Adrenal gland (tissue), 5 donors: Measurements from ENCODE around the gene SLC39A1.

Source experiments
- POLR2A ChIP-seq, 2 donors: fragments of 450-650 bp; IDR thresholded peaks; one replicate each; pipeline ENCODE4 v1.6.1; 2017; ENCODE audit warnings: antibody characterized with exemption in 2 of 2, mild to moderate bottlenecking in 2 of 2, moderate library complexity in 1 of 2
- TF ChIP-seq, protein P1 (sequence below), 6 experiments: fragments of 450-650 bp in 4 of 6; fragments of 200-600 bp in 2 of 6; sonication (generic) in 1 of 6; IDR thresholded peaks; 1 replicate in 5 of 6; 2 replicates in 1 of 6; pipeline versions ENCODE4 v1.5.1 to v1.8.0; 2016 to 2021; ENCODE audit warnings: antibody characterized with exemption in 6 of 6, mild to moderate bottlenecking in 2 of 6, moderate library complexity in 1 of 6
- donor health status: DM: no; HTN: no; CAD: no.

GRCh38 chr1:153912349-153912748 lies 51.0 kb downstream of the SLC39A1 start:
- TF ChIP-seq, protein P1, sequence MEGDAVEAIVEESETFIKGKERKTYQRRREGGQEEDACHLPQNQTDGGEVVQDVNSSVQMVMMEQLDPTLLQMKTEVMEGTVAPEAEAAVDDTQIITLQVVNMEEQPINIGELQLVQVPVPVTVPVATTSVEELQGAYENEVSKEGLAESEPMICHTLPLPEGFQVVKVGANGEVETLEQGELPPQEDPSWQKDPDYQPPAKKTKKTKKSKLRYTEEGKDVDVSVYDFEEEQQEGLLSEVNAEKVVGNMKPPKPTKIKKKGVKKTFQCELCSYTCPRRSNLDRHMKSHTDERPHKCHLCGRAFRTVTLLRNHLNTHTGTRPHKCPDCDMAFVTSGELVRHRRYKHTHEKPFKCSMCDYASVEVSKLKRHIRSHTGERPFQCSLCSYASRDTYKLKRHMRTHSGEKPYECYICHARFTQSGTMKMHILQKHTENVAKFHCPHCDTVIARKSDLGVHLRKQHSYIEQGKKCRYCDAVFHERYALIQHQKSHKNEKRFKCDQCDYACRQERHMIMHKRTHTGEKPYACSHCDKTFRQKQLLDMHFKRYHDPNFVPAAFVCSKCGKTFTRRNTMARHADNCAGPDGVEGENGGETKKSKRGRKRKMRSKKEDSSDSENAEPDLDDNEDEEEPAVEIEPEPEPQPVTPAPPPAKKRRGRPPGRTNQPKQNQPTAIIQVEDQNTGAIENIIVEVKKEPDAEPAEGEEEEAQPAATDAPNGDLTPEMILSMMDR (IDR thresholded peaks at IDR 0.05), result no peak
- TF ChIP-seq POLR2A (IDR thresholded peaks at IDR 0.05), result no peak
